HepG2 (cell line): ENCODE data around the gene PNLIPRP2. TPM values are rescaled to one million over a fixed set of nuclear protein-coding genes. Genes with fewer than 3 reads are reported as not detected.
A peak's percentile ranks its signal among the peaks of the same experiment; 100 is the strongest.

Source experiments
- ATAC-seq: fragments of 200-7000 bp; cut with Tn5 transposase; 3 replicates; pipeline ENCODE4 v1.9.1; 2020; ENCODE audit warnings: mild to moderate bottlenecking, moderate library complexity
- Bru-seq: library from RNA; stranded (reverse); fragments of 400-500 nt; gene quantifications from one replicate; lab custom pipeline; 2021; lab: Mats Ljungman, UMichigan
- BruChase-seq, 2 experiments: library from RNA; stranded (reverse); fragments of 400-500 nt; gene quantifications; one replicate each; lab custom pipeline; 2021; lab: Mats Ljungman, UMichigan
- BruUV-seq: library from RNA; stranded (reverse); fragments of 400-500 nt; replicated peaks from 2 replicates; lab custom pipeline; 2021; lab: Mats Ljungman, UMichigan
- CTCF ChIA-PET: fragments of 300-600 bp; formaldehyde crosslinking; extraction: SDS; loops from one replicate; lab custom pipeline; 2021; ENCODE audit warnings: low total read pairs, inconsistent platforms, low intra/inter-chr PET ratio; lab: Yijun Ruan, JAX
- POLR2A ChIA-PET: fragments of 350-600 bp; sonication (Branson Sonifier 250); formaldehyde crosslinking; loops from one replicate; lab custom pipeline; 2020; ENCODE audit warnings: antibody characterized with exemption, inconsistent platforms; lab: Yijun Ruan, JAX
- DNase-seq: peaks from one replicate; pipeline ENCODE4 v3.0.0-alpha.2; 2015; ENCODE audit warnings: low spot score
- FAIRE-seq: peaks from 3 replicates; lab custom pipeline; 2011; peaks lifted over from hg19 to GRCh38; lab: Jason Lieb, UNC
- H2AFZ ChIP-seq: one replicate; pipeline ENCODE4 v1.6.1; 2011; ENCODE audit warnings: low read length, inconsistent platforms
- H3K27ac ChIP-seq: fragments of 300-600 bp; 3 replicates; pipeline ENCODE4 v1.8.0; 2011; ENCODE audit warnings: mixed run types, mild to moderate bottlenecking, mixed read lengths, low read length, inconsistent platforms; ENCODE audit not compliant: insufficient read depth; ENCODE audit errors: extremely low read length
- H3K27me3 ChIP-seq, 2 experiments: fragments of 200-600 bp in 1 of 2; 2 replicates in 1 of 2; 3 replicates in 1 of 2; pipeline versions ENCODE4 v1.6.0 to v1.8.0; 2011; ENCODE audit warnings: low read length in 2 of 2, mild to moderate bottlenecking in 2 of 2, moderate library complexity in 2 of 2, inconsistent platforms in 1 of 2; ENCODE audit not compliant: insufficient read depth in 2 of 2, control insufficient read depth in 1 of 2
- H3K36me3 ChIP-seq, 2 experiments: fragments of 200-600 bp in 1 of 2; replicated peaks in 1 of 2; 2 replicates in 1 of 2; 3 replicates in 1 of 2; pipeline versions ENCODE4 v1.5.1 to v1.8.0; 2011; ENCODE audit warnings: low read length in 2 of 2, inconsistent platforms in 1 of 2; ENCODE audit not compliant: insufficient read depth in 2 of 2, control insufficient read depth in 1 of 2
- H3K4me1 ChIP-seq: 2 replicates; pipeline ENCODE4 v1.5.1; 2012; ENCODE audit warnings: low read length, inconsistent platforms; ENCODE audit not compliant: insufficient read depth
- H3K4me2 ChIP-seq: 2 replicates; pipeline ENCODE4 v1.6.0; 2011; ENCODE audit warnings: low read depth, low read length, inconsistent platforms
- H3K4me3 ChIP-seq, 3 experiments: fragments of 200-600 bp in 1 of 3; sonication (generic), shearing (Covaris generic) in 1 of 3; replicated peaks in 1 of 3; 2 replicates each; pipeline ENCODE4 v1.5.1; 2011 to 2016; ENCODE audit warnings: low read length in 3 of 3, inconsistent platforms in 2 of 3, low read depth in 2 of 3, mild to moderate bottlenecking in 2 of 3, control low read depth in 1 of 3, mixed read lengths in 1 of 3; ENCODE audit not compliant: insufficient read depth in 1 of 3
- H3K79me2 ChIP-seq: one replicate; pipeline ENCODE4 v1.6.1; 2011; ENCODE audit warnings: low read length, inconsistent platforms; ENCODE audit not compliant: insufficient read depth
- H3K9ac ChIP-seq: 2 replicates; pipeline ENCODE4 v1.6.0; 2011; ENCODE audit warnings: mild to moderate bottlenecking, low read depth, low read length, inconsistent platforms; ENCODE audit not compliant: insufficient read depth
- H3K9me3 ChIP-seq: 2 replicates; pipeline ENCODE4 v1.5.1; 2012; ENCODE audit warnings: mild to moderate bottlenecking, low read length
- H4K20me1 ChIP-seq: 2 replicates; pipeline ENCODE4 v1.6.0; 2011; ENCODE audit warnings: inconsistent platforms, mild to moderate bottlenecking, low read length, moderate library complexity; ENCODE audit not compliant: insufficient read depth
- CEBPB ChIP-seq: IDR thresholded peaks from 2 replicates; pipeline ENCODE4 v1.6.1; 2011; ENCODE audit warnings: low read depth, low read length, improper control_type of control experiment, borderline replicate concordance
- PHF20 ChIP-seq: sonication (generic); formaldehyde crosslinking; IDR thresholded peaks from 2 replicates; pipeline ENCODE4 v1.5.0; 2020; ENCODE audit warnings: mild to moderate bottlenecking, missing genetic modification reagents
- ZFAT ChIP-seq: sonication (generic); formaldehyde crosslinking; conservative IDR thresholded peaks from 2 replicates; pipeline ENCODE4 v1.8.1; 2023; ENCODE audit warnings: missing genetic modification reagents, inconsistent platforms
- ZFP36L2 ChIP-seq: sonication (generic); formaldehyde crosslinking; IDR thresholded peaks from 2 replicates; pipeline ENCODE4 v1.4.0; 2020; ENCODE audit warnings: missing genetic modification reagents
- ZNF333 ChIP-seq: sonication (generic); formaldehyde crosslinking; IDR thresholded peaks from 2 replicates; pipeline ENCODE4 v1.4.0; 2020; ENCODE audit warnings: mild to moderate bottlenecking, missing genetic modification reagents, borderline replicate concordance
- ZNF550 ChIP-seq: sonication (generic); formaldehyde crosslinking; IDR thresholded peaks from 2 replicates; pipeline ENCODE4 v1.4.0; 2020; ENCODE audit warnings: mild to moderate bottlenecking, missing genetic modification reagents, borderline replicate concordance
- WGBS: methylation state at CpG from one replicate; pipeline ENCODE4 v1.1.6; 2017; ENCODE audit warnings: low lambda C conversion rate; 5-methylcytosine and 5-hydroxymethylcytosine counted together
- in situ Hi-C: cut with HindIII; loops from 2 replicates; pipeline ENCODE4 v1.10.0; 2017; ENCODE audit warnings: low pct_unique_long_range_greater_than_20kb; ENCODE audit not compliant: extremely low pct_ligation_motif_present
- intact Hi-C: fragments of 100-400 bp; cut with micrococcal nuclease; formaldehyde crosslinking; loops from one replicate; pipeline ENCODE4 v1.10.0; 2022; ENCODE audit not compliant: unreplicated experiment
- long read RNA-seq, 2 experiments: library from RNA in 1 of 2; library from polyadenylated mRNA in 1 of 2; stranded (forward) in 1 of 2; unstranded in 1 of 2; transcript quantifications; one replicate each; pipeline ENCODE4 v2.0.0, GENCODE V29; 2019 to 2022
- polyA minus RNA-seq, 3 experiments: library from RNA; depleted of rRNA, polyadenylated mRNA; stranded (reverse); fragments of >200 nt; gene quantifications; 2 replicates each; pipeline ENCODE4 v1.2.3, GENCODE V29; 2011; ENCODE audit warnings: low replicate concordance in 1 of 3
- polyA plus RNA-seq, 8 experiments: library from polyadenylated mRNA; depleted of rRNA in 3 of 8; stranded (reverse) in 7 of 8; unstranded in 1 of 8; fragments of >200 nt; fragmentation: Illumina TruSeq in 4 of 8; extraction: Trizol in 4 of 8; gene quantifications; 2 replicates each; pipeline versions ENCODE4 v1.2.1 to v1.2.3, GENCODE V29; 2011 to 2016; ENCODE audit warnings: low read depth in 4 of 8, missing spikeins in 1 of 8, mixed read lengths in 1 of 8; ENCODE audit not compliant: insufficient read depth in 1 of 8
- total RNA-seq, 5 experiments: library from RNA; depleted of rRNA; stranded (reverse); fragments of >200 nt; fragmentation: Illumina TruSeq; extraction: Trizol; gene quantifications; 2 replicates each; pipeline ENCODE4 v1.2.3, GENCODE V29; 2016; ENCODE audit warnings: low read depth in 1 of 5
- TF ChIP-seq, protein P1 (sequence below): sonication (generic); formaldehyde crosslinking; IDR thresholded peaks from 2 replicates; pipeline ENCODE4 v1.4.0; 2020; ENCODE audit warnings: missing genetic modification reagents
- TF ChIP-seq, protein P2 (sequence below): sonication (generic); formaldehyde crosslinking; IDR thresholded peaks from 2 replicates; pipeline ENCODE4 v1.8.1; 2023; ENCODE audit warnings: missing genetic modification reagents, mild to moderate bottlenecking, borderline replicate concordance
- TF ChIP-seq, protein P3 (sequence below): IDR thresholded peaks from 2 replicates; pipeline ENCODE4 v1.6.1; 2016; ENCODE audit warnings: low read depth, control low read depth
- TF ChIP-seq, protein P4 (sequence below): sonication (generic); formaldehyde crosslinking; IDR thresholded peaks from 2 replicates; pipeline ENCODE4 v1.4.0; 2020; ENCODE audit warnings: missing genetic modification reagents

The PNLIPRP2 gene
- total RNA-seq (2016; rRNA removed; fragmentation: Illumina TruSeq; extraction: Trizol) (0.95 and 0.97 TPM in 2 replicates), polyA plus RNA-seq (2011; rRNA removed) (0.21 and 0.56 TPM in 2 replicates), polyA minus RNA-seq (2011; rRNA and poly(A)+ RNA removed; ENCODE audit: low replicate concordance) (0.40 TPM in 1 of 2 replicates, not detected in the other), Bru-seq, nascent RNA (percentile 20 among the genes with signal in this experiment), BruChase-seq, experiment 1, labeled RNA remaining after a 6-hour chase (not detected), BruChase-seq, experiment 2, labeled RNA remaining after a 2-hour chase (percentile 4 among the genes with signal in this experiment)
- 0.35 and 0.71 TPM in 2 replicates for total RNA-seq (2016; cell fraction: cytosol; rRNA removed; fragmentation: Illumina TruSeq; extraction: Trizol; ENCODE audit: low read depth)
- total RNA-seq (2016; cell fraction: insoluble cytoplasmic fraction; rRNA removed; fragmentation: Illumina TruSeq; extraction: Trizol): 0.59 and 1.6 TPM in 2 replicates
- 0.52 and 0.77 TPM in 2 replicates for total RNA-seq (2016; cell fraction: membrane; rRNA removed; fragmentation: Illumina TruSeq; extraction: Trizol)
- 1.3 TPM in 2 replicates for total RNA-seq (2016; cell fraction: nucleus; rRNA removed; fragmentation: Illumina TruSeq; extraction: Trizol)
- 0.26 and 0.30 TPM in 2 replicates for polyA plus RNA-seq (2011; cell fraction: cytosol; rRNA removed)
- polyA plus RNA-seq (2011; cell fraction: nucleus; rRNA removed): 0.18 and 0.59 TPM in 2 replicates
- 0.48 and 0.52 TPM in 2 replicates for polyA plus RNA-seq (2012)
- polyA plus RNA-seq (2016; cell fraction: cytosol; fragmentation: Illumina TruSeq; extraction: Trizol; ENCODE audit: low read depth): 0.20 and 0.25 TPM in 2 replicates
- polyA plus RNA-seq (2016; cell fraction: insoluble cytoplasmic fraction; fragmentation: Illumina TruSeq; extraction: Trizol; ENCODE audit: low read depth): 0.44 and 0.72 TPM in 2 replicates
- polyA plus RNA-seq (2016; cell fraction: membrane; fragmentation: Illumina TruSeq; extraction: Trizol; ENCODE audit: low read depth): 0.37 and 0.50 TPM in 2 replicates
- 1.3 and 2.4 TPM in 2 replicates for polyA plus RNA-seq (2016; cell fraction: nucleus; fragmentation: Illumina TruSeq; extraction: Trizol; ENCODE audit: insufficient read depth, low read depth)
- polyA minus RNA-seq (2011; cell fraction: cytosol; rRNA and poly(A)+ RNA removed): not detected in 2 replicates
- 0.37 TPM in 1 of 2 replicates, not detected in the other for polyA minus RNA-seq (2011; cell fraction: nucleus; rRNA and poly(A)+ RNA removed)
- long read RNA-seq, experiment 1, partial matches to known transcripts: 0 of 1 reads
- long read RNA-seq, experiment 1, other reads (novel, unspliced or antisense): 0 of 1 reads
- long read RNA-seq, experiment 2, partial matches to known transcripts: 1 of 1 reads
- long read RNA-seq, experiment 2, other reads (novel, unspliced or antisense): 0 of 1 reads

DNA sequence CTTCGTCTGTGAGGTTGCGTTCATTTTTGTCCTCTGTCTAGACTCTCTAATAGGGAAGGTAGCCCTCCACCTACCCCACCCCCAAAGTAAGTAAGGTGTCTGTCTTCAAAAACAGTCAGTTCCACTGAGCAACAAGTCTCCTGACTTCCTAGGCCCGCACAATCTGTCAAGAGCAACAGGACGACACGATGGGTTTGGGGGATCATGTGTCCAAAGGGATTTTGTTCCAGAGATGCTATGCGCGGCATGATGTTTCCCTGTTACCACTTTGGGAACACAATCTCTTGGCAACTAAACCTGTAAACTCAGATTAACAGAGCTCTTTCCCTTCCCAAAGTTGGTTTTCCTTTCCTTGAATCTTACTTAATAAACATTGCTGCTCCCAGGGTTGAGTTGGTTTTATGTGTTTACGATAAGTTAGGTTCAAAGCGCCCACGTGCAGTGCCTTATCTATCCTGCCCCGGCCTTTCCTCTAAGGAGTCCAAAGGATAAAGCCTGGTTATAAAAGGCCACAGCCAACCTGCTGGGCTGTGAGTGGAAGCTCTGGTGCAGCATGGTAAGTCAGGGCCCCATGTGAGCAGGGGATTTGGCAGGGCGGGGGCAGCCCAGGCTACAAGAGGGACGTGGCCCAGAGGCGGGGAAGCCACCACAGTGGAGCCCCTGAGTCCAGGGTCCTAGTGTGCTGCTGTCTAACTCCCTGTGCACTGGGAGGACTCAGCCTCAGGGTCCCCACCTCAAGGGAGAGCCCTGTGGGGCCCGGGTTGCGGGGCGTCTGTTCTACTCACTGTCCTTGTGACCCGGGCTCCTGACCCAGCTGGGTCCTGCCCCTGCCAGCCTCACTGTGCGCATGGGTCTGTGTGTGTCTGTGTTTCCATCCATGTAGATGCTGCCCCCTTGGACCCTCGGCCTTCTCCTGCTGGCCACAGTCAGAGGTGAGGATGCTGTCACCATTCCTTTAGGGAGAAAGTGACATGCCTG, at the start of gene PNLIPRP2:
TSS of gene PNLIPRP2 (plus strand) at position 531 of the 978 bp plus-strand sequence.
- Histone ChIP-seq H3K9me3 (no peaks in the 10 kb centered on the region), H3K4me1 (peaks cover 20% of the 10 kb centered on the region), H3K27ac (no peak within 1 kb of the TSS), H4K20me1 (no peaks in the 10 kb centered on the region), H3K4me2 (peak within 1 kb of the TSS; percentile 33), H2AFZ (peak within 1 kb of the TSS; percentile 9), H3K36me3 (no peaks in the 10 kb centered on the region), H3K79me2 (no peaks in the 10 kb centered on the region), H3K4me3 (peak within 1 kb of the TSS in 1 of 3 experiments; percentile 17; a peak in 1 of 6 replicates), H3K27me3 (no peaks in the 10 kb centered on the region; a peak in 1 of 5 replicates), H3K9ac (no peak within 1 kb of the TSS)
- ChIA-PET POLR2A (no interaction called here), CTCF (no interaction called here)
- intact Hi-C loops: no loop called here
- WGBS: 30% methylated on average over 13 of the region's 20 CpGs
- no peak for FAIRE-seq
- BruUV-seq: no TSS peak
- in situ Hi-C loops: no loop called here
- peak; percentile 48 for DNase-seq
- peak; percentile 90 for ATAC-seq
- TF ChIP-seq, protein P1, sequence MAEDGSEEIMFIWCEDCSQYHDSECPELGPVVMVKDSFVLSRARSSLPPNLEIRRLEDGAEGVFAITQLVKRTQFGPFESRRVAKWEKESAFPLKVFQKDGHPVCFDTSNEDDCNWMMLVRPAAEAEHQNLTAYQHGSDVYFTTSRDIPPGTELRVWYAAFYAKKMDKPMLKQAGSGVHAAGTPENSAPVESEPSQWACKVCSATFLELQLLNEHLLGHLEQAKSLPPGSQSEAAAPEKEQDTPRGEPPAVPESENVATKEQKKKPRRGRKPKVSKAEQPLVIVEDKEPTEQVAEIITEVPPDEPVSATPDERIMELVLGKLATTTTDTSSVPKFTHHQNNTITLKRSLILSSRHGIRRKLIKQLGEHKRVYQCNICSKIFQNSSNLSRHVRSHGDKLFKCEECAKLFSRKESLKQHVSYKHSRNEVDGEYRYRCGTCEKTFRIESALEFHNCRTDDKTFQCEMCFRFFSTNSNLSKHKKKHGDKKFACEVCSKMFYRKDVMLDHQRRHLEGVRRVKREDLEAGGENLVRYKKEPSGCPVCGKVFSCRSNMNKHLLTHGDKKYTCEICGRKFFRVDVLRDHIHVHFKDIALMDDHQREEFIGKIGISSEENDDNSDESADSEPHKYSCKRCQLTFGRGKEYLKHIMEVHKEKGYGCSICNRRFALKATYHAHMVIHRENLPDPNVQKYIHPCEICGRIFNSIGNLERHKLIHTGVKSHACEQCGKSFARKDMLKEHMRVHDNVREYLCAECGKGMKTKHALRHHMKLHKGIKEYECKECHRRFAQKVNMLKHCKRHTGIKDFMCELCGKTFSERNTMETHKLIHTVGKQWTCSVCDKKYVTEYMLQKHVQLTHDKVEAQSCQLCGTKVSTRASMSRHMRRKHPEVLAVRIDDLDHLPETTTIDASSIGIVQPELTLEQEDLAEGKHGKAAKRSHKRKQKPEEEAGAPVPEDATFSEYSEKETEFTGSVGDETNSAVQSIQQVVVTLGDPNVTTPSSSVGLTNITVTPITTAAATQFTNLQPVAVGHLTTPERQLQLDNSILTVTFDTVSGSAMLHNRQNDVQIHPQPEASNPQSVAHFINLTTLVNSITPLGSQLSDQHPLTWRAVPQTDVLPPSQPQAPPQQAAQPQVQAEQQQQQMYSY (CRISPR knock-in tag): no peak
- TF ChIP-seq, protein P2, sequence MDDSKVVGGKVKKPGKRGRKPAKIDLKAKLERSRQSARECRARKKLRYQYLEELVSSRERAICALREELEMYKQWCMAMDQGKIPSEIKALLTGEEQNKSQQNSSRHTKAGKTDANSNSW (CRISPR knock-in tag): no peak
- TF ChIP-seq ZFAT: no peak
- no peak for TF ChIP-seq CEBPB
- TF ChIP-seq, protein P3, sequence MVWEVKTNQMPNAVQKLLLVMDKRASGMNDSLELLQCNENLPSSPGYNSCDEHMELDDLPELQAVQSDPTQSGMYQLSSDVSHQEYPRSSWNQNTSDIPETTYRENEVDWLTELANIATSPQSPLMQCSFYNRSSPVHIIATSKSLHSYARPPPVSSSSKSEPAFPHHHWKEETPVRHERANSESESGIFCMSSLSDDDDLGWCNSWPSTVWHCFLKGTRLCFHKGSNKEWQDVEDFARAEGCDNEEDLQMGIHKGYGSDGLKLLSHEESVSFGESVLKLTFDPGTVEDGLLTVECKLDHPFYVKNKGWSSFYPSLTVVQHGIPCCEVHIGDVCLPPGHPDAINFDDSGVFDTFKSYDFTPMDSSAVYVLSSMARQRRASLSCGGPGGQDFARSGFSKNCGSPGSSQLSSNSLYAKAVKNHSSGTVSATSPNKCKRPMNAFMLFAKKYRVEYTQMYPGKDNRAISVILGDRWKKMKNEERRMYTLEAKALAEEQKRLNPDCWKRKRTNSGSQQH: no peak
- no peak for TF ChIP-seq ZNF550
- TF ChIP-seq ZFP36L2 (CRISPR knock-in tag): no peak
- TF ChIP-seq ZNF333 (CRISPR knock-in tag): no peak
- TF ChIP-seq PHF20 (CRISPR knock-in tag): no peak
- TF ChIP-seq, protein P4, sequence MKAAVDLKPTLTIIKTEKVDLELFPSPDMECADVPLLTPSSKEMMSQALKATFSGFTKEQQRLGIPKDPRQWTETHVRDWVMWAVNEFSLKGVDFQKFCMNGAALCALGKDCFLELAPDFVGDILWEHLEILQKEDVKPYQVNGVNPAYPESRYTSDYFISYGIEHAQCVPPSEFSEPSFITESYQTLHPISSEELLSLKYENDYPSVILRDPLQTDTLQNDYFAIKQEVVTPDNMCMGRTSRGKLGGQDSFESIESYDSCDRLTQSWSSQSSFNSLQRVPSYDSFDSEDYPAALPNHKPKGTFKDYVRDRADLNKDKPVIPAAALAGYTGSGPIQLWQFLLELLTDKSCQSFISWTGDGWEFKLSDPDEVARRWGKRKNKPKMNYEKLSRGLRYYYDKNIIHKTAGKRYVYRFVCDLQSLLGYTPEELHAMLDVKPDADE (CRISPR knock-in tag): no peak
